OCI-LY3 (cell line): ENCODE data around the gene ERC2.

Experiments used
- CTCF ChIP-seq: fragments of 200-600, 300-600 bp; sonication (generic); IDR thresholded peaks from 2 replicates; pipeline ENCODE4 v1.5.1; 2014; ENCODE audit warnings: antibody characterized with exemption, low read length, low read depth
- EZH2phosphoT487 ChIP-seq: fragments of 200-600 bp; shearing (Covaris generic); IDR thresholded peaks from 2 replicates; pipeline ENCODE4 v1.6.1; 2018; ENCODE audit warnings: antibody characterized with exemption, mixed run types, low read depth

- TF ChIP-seq CTCF (no peak), EZH2phosphoT487 (no peak)
Observed at GRCh38 chr3:56180433-56180832, 287.8 kb downstream of the ERC2 start.
